Stomach smooth muscle (tissue), 2 donors: ENCODE results near the gene FPR3.

ENCODE experiments used
- H3K27ac ChIP-seq: one replicate; pipeline ENCODE4 v1.7.0; 2013; ENCODE audit warnings: mild to moderate bottlenecking, low read length, inconsistent platforms
- H3K27me3 ChIP-seq, 2 donors: one replicate each; pipeline ENCODE4 v1.7.0; 2013; ENCODE audit warnings: low read length in 2 of 2; ENCODE audit not compliant: insufficient read depth in 2 of 2, control insufficient read depth in 1 of 2
- H3K36me3 ChIP-seq, 2 donors: one replicate each; pipeline ENCODE4 v1.7.0; 2013; ENCODE audit warnings: low read length in 2 of 2; ENCODE audit not compliant: control insufficient read depth in 2 of 2, insufficient read depth in 2 of 2
- H3K4me1 ChIP-seq: one replicate; pipeline ENCODE4 v1.7.0; 2013; ENCODE audit warnings: low read length; ENCODE audit not compliant: control insufficient read depth, insufficient read depth
- H3K4me3 ChIP-seq, 2 donors: one replicate each; pipeline ENCODE4 v1.7.0; 2013; ENCODE audit warnings: low read length in 2 of 2
- H3K9ac ChIP-seq, 2 donors: one replicate each; pipeline ENCODE4 v1.7.0; 2013; ENCODE audit warnings: low read length in 2 of 2, mild to moderate bottlenecking in 1 of 2
- H3K9me3 ChIP-seq, 2 donors: one replicate each; pipeline ENCODE4 v1.7.0; 2013; ENCODE audit warnings: low read length in 2 of 2; ENCODE audit not compliant: control insufficient read depth in 2 of 2
- donor health status: healthy.
- donor health status: Pancreatic carcinoma.

Gene FPR3, protein sequence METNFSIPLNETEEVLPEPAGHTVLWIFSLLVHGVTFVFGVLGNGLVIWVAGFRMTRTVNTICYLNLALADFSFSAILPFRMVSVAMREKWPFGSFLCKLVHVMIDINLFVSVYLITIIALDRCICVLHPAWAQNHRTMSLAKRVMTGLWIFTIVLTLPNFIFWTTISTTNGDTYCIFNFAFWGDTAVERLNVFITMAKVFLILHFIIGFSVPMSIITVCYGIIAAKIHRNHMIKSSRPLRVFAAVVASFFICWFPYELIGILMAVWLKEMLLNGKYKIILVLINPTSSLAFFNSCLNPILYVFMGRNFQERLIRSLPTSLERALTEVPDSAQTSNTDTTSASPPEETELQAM

DNA sequence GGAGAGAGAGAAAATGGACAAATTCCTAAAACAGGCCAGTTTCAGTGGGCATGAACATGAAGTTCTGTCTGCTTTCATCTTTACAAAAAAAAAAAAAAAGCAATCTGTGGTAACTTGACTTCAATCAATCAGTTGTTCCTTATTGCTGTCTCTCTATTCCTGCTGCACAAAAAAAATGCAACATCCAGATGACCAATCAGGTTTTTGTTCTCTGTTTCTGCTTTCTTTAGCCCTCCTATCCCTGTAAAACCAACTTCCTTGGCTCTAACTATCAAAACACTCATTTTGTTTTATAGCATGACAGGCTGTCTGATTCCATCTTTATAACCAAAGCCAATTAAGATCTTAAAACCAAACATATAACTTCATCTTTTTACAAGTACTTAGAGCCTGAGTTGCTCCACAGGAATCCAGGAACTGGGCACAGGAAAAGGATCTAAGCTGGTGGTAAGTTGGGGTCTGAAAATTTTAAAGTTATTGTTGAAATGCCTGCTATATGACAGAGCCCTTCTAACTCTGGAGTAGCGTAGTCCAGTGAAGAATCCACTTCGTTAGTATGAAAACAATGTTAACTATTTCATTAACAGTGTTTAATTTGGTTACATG lies at the start of gene FPR3:
TSS of gene FPR3 (plus strand) at position 273 of the 606 bp plus-strand sequence. CDS start 28,592 bp downstream, outside the sequence.
- no peak within 1 kb of the TSS for H3K27ac ChIP-seq
- H3K27me3 ChIP-seq = peaks cover 0 to 2% of the 10 kb centered on the region in 2 donors
- no peaks in the 10 kb centered on the region for H3K9me3 ChIP-seq
- peaks cover 11% of the 10 kb centered on the region for H3K4me1 ChIP-seq
- no peak within 1 kb of the TSS for H3K9ac ChIP-seq
- H3K4me3 ChIP-seq = no peak within 1 kb of the TSS
- no peaks in the 10 kb centered on the region for H3K36me3 ChIP-seq

DNA sequence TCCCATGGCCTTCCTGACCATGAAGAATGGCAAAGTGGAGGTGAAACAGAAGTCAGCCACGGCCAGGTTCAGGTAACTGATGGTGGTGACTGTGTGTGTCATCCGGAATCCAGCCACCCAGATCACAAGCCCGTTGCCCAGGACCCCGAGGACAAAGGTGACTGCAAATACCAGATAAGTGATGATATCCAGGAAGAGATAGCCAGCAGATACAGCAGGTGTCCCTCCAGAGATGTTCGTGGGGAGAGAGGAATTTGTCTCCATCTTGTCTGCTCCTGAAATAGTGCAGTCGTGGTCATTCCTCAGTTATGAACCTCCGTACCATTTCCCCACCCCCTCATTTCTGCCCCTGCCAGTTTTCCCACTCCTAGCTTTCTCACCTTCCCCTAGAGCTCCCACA lies 48.2 kb upstream of the FPR3 start:
- Histone ChIP-seq H3K27me3 (peaks cover 0 to 2% of the 10 kb centered on the region in 2 donors), H3K4me1 (no peaks in the 10 kb centered on the region), H3K27ac (no peak overlapping the region), H3K36me3 (no peaks in the 10 kb centered on the region), H3K9me3 (no peaks in the 10 kb centered on the region), H3K9ac (no peak overlapping the region), H3K4me3 (no peak overlapping the region)

DNA sequence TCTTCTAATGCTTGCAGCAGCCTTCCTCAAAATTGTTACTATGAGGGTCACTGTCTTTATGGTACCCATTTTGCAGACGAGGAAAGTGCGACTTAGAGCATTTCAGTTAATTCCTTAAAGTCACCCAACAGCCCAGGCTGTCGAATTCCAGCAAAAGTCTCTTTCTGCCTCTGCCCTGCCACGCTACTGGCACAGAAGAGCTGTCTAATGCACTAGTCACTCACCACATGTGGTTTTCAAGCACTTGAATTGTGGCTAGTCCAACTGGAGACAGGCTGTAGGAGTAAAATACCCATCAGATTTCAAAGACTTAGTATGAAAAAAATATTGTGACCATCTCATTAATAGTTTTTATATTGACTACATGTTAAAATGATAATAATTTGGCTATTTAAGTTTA lies 45.0 kb upstream of the FPR3 start:
- H3K36me3 ChIP-seq = no peaks in the 10 kb centered on the region
- peaks cover 0 to 2% of the 10 kb centered on the region in 2 donors for H3K27me3 ChIP-seq
- no peaks in the 10 kb centered on the region for H3K4me1 ChIP-seq
- H3K9me3 ChIP-seq = no peaks in the 10 kb centered on the region
- H3K27ac ChIP-seq = no peak overlapping the region
- no peak overlapping the region for H3K9ac ChIP-seq
- H3K4me3 ChIP-seq = no peak overlapping the region

DNA sequence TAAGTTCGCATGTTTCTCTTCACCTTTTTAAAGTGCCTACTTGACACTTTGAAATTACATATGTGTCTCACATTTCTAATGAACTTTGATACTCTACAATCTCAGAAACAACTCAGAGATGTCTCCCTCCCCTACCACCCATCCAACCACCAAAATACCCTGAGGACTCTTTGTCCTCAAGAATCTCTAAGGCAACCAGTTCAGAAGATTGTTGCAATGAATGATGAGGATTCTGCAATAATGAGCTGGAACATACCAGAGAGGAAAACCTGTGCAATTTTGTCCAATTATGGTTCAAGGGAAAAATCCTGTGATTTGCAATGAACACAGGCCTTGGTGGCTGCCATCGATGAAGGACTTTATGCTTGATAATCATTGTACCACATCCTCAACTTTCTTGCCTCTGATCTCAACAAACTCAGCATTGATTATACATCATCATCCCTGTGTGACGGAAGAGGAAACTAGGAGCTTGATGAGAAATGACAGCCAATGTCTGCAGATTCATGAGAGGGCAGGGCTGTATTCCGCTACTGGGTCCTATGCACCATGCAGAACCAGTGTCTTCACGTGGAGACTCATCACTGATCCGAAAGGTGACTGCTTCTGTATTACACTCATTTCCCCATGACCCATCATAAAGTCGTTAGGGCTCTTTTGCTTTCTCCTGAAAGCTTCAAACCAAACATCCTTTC lies 44.4 kb upstream of the FPR3 start:
- peaks cover 0 to 4% of the 10 kb centered on the region in 2 donors for H3K9me3 ChIP-seq
- H3K36me3 ChIP-seq = no peaks in the 10 kb centered on the region
- H3K4me1 ChIP-seq = no peaks in the 10 kb centered on the region
- H3K4me3 ChIP-seq = no peak overlapping the region
- no peak overlapping the region for H3K9ac ChIP-seq
- peaks cover 0 to 2% of the 10 kb centered on the region in 2 donors for H3K27me3 ChIP-seq
- no peak overlapping the region for H3K27ac ChIP-seq

DNA sequence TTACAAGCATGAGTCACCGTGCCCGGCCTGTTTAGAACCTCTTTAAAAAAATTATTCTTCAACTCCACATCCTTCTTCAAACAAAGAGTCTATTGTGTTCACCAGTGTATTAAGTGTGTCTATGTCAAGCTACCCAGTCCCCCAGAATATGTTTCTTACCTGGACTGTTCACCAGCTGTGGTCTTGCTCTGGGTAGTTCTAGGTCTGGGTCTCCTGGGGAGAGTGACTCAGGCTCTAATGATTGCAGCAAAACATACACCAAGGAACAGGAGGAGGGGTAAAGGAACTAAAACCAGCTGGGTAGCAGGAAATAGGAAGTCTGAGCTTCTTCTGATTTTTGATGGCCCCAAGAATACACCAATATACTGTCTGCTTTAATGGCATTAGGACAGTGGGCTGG lies 43.3 kb upstream of the FPR3 start, which contains the start of gene FPR1:
TSS of gene FPR1 (minus strand) at position 224 of the 400 bp plus-strand sequence. CDS start 4,884 bp downstream, outside the sequence.
- Histone ChIP-seq H3K9ac (no peak within 1 kb of the TSS), H3K9me3 (peaks cover 0 to 11% of the 10 kb centered on the region in 2 donors), H3K4me3 (no peak within 1 kb of the TSS), H3K27me3 (peaks cover 0 to 5% of the 10 kb centered on the region in 2 donors), H3K27ac (peak within 1 kb of the TSS; percentile 11), H3K36me3 (no peaks in the 10 kb centered on the region), H3K4me1 (no peaks in the 10 kb centered on the region)

DNA sequence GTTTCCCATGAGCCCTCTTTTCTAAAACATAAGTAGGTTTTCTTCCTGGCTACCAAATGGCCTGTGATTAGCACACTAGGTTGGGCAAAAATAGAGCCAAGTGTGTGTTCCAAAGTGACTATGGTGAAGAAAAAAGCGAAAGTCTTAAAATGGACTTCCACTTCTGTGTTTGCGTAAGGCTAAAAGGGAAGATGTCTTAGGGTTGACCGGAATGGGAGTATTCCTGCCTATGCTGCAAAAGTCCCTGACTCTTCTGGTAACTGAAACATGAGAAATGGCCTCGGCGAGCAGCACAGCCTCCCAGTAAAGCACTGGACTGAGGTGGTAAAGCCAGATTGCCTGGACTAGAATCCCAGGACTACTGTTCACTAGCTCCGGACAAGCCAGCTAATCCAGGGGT lies 40.8 kb upstream of the FPR3 start:
- Histone ChIP-seq H3K4me3 (no peak overlapping the region), H3K27ac (no peak overlapping the region), H3K9ac (no peak overlapping the region), H3K9me3 (peaks cover 0 to 11% of the 10 kb centered on the region in 2 donors), H3K4me1 (no peaks in the 10 kb centered on the region), H3K27me3 (peaks cover 0 to 5% of the 10 kb centered on the region in 2 donors), H3K36me3 (no peaks in the 10 kb centered on the region)

DNA sequence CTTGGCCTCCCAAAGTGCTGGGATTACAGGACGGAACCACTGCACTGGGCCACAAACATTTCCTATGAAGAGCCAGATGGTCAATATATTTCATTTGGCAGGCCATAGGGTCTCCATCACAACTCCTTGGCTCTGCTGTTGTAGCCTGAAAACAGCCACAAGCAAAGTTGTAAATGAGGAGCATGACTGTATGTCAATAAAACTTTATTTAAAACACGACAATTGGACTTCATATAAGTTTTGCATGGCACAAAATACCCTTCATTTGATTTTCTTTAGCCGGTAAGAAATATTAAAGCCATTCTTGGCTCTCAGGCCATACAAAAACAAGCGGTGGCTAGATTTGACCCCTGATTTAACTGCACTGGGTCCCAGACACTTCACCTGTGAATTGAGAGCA lies 40.2 kb upstream of the FPR3 start:
- H3K27ac ChIP-seq = no peak overlapping the region
- no peaks in the 10 kb centered on the region for H3K4me1 ChIP-seq
- H3K9ac ChIP-seq = no peak overlapping the region
- H3K27me3 ChIP-seq = peaks cover 0 to 5% of the 10 kb centered on the region in 2 donors
- H3K9me3 ChIP-seq = peaks cover 0 to 11% of the 10 kb centered on the region in 2 donors
- no peaks in the 10 kb centered on the region for H3K36me3 ChIP-seq
- no peak overlapping the region for H3K4me3 ChIP-seq

DNA sequence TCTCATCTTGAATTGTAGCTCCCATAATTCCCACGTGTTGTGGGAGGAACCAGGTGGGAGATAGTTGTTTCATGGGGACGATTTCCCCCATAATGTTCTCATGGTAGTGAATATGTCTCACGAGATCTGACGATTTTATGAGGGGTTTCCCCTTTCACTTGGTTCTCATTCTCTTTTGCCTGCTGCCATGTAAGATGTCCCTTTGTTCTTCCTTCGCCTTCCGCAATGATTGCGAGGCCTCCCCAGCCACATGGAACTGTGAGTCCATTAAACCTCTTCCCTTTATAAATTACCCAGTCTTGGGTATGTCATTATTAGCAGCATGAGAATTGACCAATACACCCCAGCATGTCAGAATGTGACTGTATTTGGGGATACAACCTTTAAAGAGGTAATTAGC lies 39.4 kb upstream of the FPR3 start:
- no peak overlapping the region for H3K9ac ChIP-seq
- no peaks in the 10 kb centered on the region for H3K36me3 ChIP-seq
- H3K27ac ChIP-seq = no peak overlapping the region
- peaks cover 0 to 7% of the 10 kb centered on the region in 2 donors for H3K27me3 ChIP-seq
- H3K4me1 ChIP-seq = no peaks in the 10 kb centered on the region
- H3K9me3 ChIP-seq = peaks cover 0 to 11% of the 10 kb centered on the region in 2 donors
- H3K4me3 ChIP-seq = no peak overlapping the region

DNA sequence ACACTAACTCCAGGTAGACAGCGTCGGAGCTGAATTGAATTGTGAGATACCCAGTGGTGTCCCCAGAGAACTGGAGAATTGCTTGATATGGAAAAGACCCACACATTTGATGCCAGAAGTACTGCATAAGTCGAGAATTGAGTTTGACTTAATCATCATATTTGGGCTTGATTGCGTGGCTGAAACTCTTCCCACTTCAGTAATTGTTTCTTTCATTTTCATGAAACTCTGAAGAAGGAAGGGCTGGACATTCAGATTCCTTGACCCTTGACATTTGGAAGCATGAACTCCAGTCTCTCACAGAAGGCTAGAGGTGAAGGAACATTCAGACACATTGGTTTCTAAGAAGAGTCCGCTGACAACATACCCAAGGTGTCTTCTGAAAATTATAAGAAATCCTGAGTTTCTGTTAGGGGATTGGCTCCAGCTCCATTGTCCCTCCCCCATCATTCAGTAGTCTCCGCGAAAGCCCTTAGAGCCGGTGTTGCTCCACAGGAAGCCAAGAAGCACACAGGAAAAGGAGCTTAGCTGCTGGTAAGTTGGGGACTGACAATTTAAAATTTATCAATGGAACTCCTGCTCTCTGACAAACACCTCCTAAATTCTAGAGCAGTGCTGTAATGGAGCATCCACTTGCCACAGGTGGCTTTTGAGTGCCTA lies 34.1 kb upstream of the FPR3 start, which contains the start of gene FPR2:
TSS of gene FPR2 (plus strand) at position 484 of the 660 bp plus-strand sequence. CDS start 7,479 bp downstream, outside the sequence.
- Histone ChIP-seq H3K4me1 (no peaks in the 10 kb centered on the region), H3K27me3 (peaks cover 4 to 15% of the 10 kb centered on the region in 2 donors), H3K4me3 (no peak within 1 kb of the TSS), H3K9ac (no peak within 1 kb of the TSS), H3K36me3 (no peaks in the 10 kb centered on the region), H3K9me3 (peaks cover 0 to 6% of the 10 kb centered on the region in 2 donors), H3K27ac (no peak within 1 kb of the TSS)

DNA sequence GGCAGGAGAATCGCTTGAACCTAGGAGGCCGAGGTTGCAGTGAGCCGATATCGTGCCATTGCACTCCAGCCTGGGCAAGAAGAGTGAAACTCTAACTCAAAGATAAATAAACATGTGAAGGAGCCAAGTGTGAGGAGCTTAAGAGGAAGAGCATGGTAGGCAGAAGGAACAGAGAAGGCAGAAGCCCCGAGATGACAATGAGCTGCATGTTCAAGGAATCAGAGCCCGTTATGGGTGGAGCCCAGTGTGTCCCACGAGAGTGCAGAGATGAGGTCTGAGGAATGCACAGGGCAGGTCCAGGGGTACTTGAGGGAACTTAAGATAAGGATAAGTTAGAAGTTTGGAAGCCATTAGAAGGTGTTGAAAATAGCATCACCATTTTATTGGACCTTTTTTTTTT lies 33.3 kb upstream of the FPR3 start:
- no peaks in the 10 kb centered on the region for H3K9me3 ChIP-seq

More for the DNA sequence above, 33.3 kb upstream of the FPR3 start:
- H3K9ac ChIP-seq = no peak overlapping the region
- no peak overlapping the region for H3K4me3 ChIP-seq
- no peak overlapping the region for H3K27ac ChIP-seq
- H3K27me3 ChIP-seq = peaks cover 4 to 12% of the 10 kb centered on the region in 2 donors
- H3K36me3 ChIP-seq = no peaks in the 10 kb centered on the region
- H3K4me1 ChIP-seq = no peaks in the 10 kb centered on the region
